Stimulated activated CD8-positive, alpha-beta memory T cell treated with anti-CD3 and anti-CD28 coated beads, Interleukin-12 subunit alpha, Interleukin-12 subunit beta, amount 100 ng/mL, for 1 hour (primary cell): Measurements from ENCODE around the gene ISYNA1.
A peak's percentile ranks its signal among the peaks of the same experiment; 100 is the strongest.

Source experiments
- DNase-seq: peaks from one replicate; pipeline ENCODE4 v3.0.0-alpha.2; 2020; ENCODE audit warnings: low read depth

The ISYNA1 gene

DNA sequence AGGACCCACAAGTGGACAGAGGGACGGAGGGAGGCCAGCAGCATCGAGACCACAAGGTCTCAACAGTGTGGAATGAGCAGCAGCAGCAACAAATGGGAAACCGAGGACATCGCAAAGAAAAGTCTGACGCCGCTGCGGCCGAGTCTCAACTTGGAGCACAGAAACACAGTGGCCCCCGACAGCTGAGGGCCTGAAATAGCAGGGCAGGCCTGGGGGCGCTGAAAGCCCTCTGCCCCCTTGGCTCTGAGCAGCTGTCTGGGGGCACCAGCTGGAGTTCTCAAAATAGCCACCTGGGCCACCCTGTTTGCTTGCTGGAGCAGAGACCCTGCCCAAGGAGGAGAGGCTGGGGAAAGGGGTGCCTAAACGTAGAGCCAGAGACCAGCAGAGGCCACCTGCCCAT is 5.9 kb upstream of the ISYNA1 start:
- DNase-seq: no peak

DNA sequence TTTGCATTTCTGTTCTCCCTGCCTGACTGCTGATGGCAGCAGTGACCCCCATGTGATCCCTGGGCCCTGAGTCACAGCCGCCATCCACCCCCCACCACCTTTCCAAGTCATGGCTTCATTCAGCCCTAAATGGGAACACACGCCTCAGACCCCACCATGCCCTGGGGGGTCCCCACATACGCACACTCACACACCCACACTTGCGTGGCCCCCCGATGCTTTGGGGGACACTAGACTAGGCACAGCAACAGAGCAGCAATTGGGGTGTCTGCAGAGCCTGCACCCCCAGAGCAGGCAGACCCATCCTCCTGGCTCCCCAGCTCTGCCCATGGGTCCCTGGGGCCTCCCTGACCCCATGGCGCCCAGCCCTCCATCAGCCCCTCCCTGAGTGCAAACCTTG is 5.5 kb upstream of the ISYNA1 start:
- DNase-seq: no peak

DNA sequence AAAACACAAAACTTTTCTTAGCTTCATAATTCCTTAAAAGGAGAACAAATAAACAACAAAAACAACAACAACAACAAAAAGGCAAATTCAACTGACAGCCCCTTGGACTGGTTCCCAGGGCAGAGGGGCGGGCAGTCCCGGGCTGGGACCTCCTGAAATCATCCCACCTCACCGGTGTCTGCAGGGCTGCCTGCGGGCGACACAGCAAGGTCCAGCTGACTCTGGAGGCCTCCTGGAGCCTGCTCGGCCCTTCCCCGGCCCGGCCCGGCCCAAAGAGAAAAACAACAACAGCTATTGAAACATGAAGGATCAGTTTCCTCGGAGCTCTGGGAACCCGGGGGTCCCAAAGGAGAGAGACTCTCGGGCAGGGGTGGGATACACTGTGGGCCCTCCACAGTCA is 5.0 kb upstream of the ISYNA1 start:
- no peak for DNase-seq

DNA sequence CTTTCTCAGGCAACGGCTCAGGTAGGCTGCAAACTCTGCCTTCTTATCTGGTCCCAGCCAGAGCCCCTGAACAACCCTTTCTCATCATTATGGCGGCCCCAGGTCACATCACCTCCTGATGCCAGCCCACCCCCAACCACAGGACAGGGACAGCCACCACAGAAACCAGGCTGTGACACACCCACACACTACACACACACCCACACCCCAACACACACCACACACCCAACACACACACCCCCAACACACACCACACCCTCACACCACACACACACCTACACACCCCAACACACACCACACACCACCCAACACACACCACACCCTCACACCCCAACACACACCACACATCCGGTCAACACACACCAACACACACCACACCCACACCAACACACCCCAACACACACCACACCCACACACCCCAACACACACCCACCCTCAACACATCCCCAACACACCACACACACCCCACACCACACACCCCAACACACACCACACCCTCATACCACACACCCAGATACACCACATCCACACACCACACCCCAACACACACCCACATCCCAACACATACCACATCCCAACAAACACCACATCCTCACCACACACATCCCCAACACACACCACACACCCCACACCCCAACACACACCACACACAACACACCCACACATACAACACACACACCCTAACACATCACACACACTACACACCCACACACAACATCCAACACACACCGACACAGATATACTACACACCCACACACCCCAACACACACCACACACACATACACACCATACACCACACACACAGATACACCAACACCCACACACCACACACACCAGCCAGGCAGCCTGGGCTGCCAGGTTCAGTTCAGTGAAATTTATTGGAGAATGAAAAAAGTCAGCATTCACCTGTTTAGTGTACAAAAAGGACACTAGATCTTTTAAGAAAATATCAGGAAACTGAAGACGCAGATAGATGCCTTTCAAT is 4.2 kb upstream of the ISYNA1 start:
- DNase-seq: no peak

DNA sequence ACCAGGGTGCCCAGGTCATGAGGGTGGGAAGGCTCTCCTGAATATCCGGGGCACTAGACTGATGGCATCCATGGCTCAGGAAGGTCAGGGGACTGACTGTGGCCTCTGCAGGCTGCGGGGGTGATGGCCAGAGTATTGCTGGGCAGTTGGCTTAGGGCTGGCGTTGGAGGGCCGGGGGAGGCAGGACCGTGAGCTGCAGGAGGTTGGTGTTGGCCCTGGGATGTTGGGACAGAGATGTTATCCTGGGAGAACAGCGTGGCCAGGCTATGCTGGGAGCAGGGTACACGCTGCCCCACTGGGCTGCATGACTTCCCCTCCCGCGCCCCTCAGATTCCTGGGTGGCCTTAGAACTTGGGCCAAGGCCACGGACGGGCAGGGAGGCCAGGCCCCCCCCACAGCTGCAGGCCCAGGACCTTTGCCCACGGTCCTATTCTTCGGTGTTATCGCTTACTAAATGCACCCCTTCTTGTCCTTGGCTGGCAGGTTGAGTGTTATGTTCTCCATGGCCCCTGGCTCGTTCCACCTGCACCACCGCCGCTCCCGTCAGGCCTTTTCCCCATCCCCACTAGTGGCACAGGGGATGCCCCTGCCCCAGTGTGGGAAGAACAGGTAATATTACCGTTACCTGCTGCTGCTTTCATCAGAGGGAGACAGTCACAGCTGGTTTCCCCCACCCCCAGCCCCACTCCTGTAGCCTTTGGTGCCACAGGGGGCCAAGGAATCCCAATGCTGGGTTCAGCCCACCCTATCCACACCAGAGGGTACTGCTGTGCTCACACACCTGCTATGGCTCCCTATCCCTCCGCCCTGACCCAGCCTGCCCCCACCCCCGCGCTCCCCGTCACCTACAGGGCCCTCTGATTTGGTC is 3.2 kb upstream of the ISYNA1 start:
- DNase-seq: no peak

DNA sequence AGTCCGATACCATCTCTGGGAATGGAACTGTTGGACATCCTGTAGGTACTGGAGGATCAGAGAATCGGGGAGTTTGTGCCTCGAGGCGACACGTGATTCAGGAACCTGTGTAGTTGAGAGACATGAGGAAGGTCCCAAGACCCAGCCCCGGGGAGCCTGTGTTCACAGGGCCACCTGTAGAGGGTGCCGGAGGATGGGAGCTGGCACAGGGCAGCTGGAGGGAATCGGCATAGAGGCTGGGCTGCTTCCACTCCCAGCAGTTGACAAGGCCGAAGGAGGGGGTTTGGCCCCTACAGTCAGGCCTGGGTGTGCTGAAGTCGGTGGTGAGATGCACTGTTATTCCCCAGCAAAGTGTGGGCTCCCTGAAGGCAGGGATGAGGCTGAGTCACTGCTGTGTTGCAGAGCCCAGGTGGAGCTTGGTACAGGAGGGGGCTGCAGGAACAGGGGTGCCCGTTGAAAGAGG is 2.5 kb upstream of the ISYNA1 start:
- DNase-seq: no peak

DNA sequence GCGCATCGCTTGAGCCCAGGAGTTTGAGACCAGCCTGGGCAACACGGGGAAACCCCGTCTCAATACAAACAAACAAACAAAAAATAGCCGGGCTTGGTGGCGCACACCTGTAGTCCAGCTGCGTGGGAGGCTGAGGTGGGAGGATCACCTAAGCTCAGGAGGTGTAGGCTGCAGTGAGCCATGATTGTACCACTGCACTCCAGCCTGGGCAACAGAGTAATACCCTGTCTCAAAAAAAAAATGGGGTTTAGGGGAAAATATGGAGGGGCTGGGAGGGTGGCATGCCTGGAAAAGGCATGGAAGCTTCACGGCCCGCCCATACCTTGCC is 1.9 kb upstream of the ISYNA1 start:
- DNase-seq: no peak

DNA sequence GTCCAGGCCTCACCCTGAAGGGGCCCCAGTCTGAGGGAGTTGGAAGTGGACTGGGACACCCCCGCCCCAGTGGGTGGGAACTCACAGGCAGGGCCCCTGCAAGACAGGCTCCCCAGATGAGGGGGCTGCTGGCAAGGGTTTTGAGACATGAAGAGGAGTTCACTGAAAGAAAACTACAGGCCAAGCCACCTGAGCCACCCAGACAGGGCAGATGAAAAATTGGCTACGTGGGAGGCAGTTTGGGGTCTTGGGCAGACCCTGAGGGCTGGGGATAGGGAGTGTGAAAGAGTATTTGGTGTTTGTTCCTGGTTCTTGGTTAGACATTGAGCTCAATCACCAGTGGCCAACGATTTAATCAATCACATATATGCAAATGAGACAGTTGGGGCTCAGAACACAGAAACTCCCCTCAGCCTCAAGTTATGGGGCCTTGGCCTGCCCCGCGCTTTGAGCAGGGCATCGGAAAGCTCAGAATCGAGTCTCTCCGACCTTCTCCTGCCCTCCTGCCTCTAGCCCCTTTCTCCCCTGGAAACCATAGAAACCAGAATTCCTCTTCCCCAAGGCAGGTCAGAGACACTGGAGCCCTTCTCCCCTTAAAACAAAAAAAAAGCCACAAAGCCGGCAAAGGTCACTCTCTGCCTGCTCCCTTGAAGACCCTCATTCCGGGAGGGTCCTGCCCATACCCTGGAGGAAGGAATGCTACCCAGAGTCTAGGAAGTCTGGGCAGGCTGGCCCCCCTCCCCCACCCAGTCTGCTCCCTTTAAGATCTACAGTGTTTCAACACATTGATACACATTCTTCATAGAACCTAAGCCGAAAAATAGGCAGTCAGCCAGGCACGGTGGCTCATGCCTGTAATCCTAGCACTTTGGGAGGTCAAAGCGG is 1.3 kb upstream of the ISYNA1 start:
- no peak for DNase-seq

DNA sequence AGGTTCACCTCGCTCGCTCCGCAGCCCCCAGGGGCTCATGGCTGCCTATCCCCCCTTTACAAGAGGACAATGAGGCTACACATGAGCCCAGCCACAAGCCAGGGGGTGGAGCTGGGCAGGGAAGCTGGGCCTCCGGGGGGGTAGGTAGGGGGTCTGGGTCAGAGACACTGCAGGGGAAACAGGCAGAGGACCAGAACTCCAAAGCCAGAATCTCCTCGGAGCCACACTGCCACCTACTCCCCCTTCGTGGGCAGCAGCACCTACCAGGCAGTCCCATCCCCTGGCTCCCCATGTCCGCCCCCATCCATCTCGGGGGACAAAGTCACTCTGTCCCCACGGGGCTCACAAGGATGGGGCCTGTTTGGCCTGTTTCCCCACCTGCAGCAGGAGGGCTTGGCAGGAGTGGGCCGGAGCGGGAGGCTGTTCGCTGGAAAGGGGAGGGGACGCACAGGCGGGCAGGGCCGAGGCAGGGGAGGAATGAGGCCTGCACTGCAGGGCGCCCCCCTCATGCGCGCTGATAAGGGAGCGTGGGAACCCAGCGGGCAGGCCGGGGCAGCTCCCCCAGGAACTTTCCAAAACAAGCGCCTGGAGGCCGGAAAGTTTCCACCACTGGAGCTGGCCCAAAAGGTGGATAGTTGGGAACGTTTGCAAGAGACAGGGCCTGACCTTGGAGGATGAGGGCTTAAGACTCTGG is 545 bp upstream of the ISYNA1 start:
- no peak for DNase-seq

DNA sequence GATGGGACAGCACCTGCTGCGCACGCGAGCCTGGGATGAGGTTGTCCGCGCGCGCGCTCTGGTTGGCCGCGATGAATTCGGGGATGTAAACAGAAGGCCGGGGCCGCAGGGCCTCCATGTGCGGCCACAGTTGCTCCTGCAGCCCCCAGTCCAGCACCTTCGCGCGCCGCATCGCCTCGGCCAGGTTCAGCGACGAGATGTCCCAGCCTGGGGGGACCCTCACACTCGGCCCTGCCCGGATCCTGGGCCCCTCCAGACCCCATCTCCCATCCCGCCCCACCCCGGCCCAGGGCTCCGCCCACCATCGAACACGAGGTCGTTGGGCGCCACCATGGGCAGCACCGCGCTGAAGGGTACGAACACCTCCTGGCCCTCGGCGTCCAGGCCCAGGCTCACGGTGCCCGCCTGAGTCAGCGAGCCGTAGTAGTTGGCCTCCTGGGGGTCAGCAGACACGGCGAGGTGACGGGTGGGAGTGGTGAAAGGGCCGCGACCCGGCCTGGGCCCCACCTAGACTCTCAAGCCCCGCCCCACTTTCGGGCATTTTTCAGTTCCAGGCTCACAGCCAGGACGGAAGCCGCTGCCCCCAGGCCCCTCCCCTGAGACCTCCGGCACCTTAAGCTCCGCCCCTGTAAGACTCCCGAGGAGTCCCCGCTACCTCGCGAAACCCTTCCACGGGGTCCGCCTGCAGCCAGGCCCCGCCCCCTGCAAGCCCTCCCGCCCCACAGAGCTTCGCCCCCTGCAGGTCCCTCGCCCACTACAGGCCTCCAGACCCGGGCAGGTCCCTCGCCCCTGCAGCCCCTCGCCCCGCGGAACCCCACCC is 1.1 kb downstream of the ISYNA1 start:
- DNase-seq: peak; percentile 75

DNA sequence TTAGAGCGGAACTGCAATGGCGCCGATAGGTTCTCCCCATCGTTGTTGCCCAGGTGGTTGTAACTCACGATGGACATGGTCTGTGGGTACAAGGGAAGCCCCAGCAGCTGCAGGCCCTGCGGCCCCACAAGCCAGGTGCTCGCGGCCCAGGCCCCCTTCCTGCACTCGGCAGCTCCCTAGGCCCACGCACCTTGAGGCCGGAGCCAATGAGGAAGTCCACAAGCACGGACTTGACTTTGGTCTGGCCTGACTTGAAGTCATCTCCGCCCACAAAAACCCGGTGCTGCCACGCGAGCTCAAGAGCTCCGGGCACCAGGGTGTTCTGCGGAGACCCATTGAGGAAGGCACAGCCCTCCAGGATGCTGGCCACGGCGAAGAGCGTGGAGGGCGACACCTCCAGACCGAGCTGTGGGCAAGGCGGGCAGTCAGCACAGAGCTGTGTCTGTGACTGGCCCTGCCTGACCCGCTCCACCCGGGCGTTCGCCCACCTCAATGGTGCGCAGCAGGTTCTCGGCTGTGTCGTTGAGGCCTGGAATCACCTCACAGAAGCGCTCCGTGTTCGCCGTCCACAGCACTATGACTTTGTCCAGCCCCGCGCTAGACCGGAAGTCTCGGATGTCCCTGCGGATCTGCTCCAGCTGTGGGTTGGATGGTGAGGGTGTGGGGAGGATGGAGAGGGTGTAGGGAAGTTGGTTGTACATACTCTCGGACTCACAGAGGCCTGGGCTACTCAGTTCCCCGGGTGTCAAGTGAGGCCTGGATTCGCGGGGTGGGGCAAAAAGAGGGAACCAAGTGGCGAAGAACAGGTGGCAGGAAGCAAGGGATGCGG is 1.9 kb downstream of the ISYNA1 start:
- no peak for DNase-seq

DNA sequence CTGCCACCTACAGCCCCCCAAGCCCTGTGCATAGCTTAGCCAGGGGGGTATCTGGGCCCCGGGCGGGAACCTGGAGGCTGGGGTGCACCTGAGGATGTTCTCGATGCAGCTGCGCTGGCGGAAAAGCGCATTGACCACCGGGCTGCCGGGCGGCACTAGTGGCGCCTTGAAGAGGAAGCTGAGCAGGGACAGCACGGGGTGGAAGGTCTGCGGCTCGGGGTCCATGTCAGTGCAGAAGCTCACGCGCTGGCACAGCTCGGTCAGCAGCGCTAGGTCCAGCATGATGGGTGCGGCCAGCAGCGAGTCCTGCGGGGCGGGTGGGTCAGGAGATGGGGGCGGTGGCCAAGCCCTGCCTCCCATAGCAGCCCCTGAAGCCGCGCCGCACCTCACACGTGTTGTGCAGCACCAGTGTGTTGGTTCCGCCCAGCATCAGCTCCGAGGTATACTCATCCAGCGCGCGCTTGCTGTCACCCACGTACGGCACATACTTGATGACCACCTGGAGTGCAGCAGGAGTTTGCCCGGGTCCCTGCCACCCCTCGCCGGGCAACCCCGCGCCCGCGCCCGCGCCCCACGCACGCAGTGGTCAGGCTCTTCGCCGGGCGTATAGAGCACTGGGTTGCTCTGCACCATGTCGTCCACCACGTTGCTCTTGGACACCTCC is 2.6 kb downstream of the ISYNA1 start:
- no peak for DNase-seq

DNA sequence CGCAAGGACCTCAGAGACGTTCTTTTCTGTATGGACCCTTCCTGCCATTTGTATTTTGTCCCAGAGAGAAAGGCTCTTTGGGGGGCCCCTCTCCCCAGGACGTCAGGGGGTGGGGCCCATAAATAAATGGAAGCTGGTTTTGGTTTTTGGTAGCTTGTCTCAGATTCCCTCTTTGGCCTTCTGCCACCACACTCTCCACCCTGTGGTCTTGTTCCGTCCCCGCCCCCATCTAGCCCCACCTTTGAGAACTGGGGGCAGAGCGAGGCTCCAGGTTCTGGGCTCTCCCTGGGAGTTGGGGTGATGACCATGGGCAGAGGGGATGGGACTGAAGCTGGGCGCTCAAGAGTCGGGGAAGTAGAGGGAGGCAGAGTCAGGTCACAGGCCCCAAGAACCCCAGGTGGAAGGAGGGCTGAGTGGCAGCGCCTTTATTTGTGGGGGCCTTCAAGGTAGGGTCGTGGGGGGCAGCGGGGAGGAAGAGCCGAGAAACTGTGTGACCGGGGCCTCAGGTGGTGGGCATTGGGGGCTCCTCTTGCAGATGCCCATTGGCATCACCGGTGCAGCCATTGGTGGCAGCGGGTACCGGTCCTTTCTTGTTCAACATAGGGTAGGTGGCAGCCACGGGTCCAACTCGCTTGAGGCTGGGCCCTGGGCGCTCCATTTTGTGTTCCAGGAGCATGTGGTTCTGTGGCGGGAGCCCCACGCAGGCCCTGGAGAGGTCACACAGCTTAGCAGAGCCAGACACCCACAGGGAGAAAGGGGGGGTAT is 3.3 kb downstream of the ISYNA1 start:
- DNase-seq: no peak

DNA sequence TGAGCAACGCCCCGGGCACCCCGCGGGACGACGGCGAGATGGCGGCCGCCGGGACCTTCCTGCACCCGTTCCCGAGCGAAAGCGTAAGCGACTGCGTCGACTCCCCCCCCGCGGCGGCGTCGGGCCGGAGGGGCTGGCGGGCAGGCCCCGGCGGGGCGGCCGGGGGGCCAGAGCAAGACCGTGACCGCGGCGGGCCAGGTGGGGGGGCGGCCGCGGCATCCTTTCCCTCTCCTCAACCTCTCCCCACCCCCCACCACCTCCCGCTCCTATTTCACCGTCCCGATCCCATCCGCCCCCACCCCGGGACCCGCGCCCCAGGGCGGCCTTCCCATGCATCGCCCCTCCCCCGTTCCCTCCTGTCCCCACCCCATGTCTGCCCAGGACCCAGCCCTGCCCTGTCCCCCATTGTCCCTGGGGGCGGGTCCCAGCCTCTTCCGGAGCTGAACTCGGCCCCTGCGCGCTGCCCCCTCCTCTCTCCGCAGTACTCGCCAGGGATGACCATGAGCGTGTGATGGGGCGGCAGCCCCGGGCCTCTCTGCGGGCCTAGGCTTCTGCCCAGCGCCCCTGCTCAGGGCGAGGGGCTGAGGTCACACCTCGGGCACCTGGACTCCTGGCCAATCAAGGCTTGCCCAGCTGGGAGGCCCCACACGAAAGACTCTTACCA is 4.1 kb downstream of the ISYNA1 start:
- no peak for DNase-seq

DNA sequence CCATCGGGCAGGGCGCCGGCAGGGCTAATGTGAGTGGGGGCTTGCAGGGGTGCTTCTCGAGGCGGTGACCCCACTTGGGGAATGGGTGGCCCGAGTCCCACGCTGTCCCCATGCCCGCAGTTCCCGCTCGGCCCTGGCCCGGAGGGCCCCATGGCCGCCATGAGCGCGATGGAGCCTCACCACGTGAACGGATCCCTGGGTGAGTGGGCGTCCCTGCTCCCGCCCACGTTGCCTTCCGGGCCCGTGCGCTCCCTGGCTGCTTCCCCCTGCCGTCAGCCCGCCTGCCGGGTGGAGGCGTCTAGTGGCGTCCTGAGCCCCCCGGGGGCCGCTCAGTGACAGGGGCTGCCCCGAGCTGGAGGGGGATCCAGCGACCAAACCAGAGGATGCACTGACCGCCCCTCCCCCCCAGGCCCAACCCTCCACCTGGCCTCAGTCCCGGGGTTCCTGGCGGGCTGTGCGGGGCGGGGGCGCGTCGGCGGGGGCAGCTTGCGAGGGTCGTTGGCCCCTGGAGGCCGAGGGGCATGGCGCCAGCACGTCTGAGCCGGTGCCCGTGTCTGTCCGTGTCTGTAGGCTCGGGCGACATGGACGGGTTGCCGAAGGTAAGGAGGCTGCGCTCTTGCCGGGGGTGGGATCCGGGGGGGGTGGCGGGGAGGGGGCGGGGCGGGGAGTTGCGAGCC is 4.8 kb downstream of the ISYNA1 start:
- peak; percentile 37 for DNase-seq

DNA sequence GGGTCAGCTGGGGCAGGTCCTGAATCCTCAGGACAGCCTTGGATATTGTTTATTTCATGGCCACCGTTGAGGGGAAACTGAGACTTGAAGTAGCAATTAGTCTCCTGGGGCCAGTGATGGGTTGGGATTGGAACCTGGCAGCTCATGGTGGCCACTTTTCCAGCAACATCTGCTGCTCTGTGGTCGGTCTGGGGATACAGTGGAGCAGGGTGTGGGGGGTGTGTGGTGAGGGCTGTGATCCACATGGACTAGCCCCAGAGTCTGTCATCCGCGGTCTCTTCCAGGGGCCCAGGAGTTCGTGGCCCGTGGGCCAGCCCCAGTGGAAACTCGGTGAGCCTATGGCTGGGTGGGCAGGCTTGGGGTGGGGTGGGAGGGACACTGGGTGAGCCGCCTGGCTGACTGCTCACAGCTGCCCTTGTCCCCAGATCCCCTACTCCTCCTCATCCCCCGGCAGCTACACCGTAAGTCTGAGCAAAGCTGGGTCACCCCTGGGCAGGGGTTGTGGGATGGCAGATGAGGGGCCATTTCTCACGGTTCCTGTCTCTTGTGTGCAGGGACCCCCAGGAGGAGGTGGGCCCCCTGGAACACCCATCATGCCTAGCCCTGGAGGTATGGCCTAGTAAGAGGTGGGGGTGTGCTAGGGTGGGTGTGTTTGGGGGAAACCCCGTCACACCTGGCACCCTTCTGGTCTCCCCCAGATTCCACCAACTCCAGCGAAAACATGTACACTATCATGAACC is 5.5 kb downstream of the ISYNA1 start:
- no peak for DNase-seq
